HG02870 (cell line): Measurements from ENCODE around the gene CALN1.
"Not testable (repeated sequence)": the region's sequence is repeated elsewhere in the genome, so short reads cannot be mapped to it uniquely, and the experiment has no call there.

Experiments
- ATAC-seq: cut with Tn5 transposase; IDR thresholded peaks from one replicate; pipeline ENCODE4 v1.9.1; 2021; ENCODE audit warnings: mild to moderate bottlenecking, moderate library complexity; ENCODE audit not compliant: unreplicated experiment

Gene CALN1

GRCh38 chr7:71828361-71828760 lies 583.8 kb downstream of the CALN1 start:
- no peak for ATAC-seq

GRCh38 chr7:71826141-71826540 lies 586.0 kb downstream of the CALN1 start:
- no peak for ATAC-seq

- no peak for ATAC-seq
Observed at GRCh38 chr7:71824006-71824760, 588.0 kb downstream of the CALN1 start.

- not testable (repeated sequence) for ATAC-seq
Observed at GRCh38 chr7:71822406-71822805, 589.7 kb downstream of the CALN1 start.

GRCh38 chr7:71817916-71818315 lies 594.2 kb downstream of the CALN1 start:
- ATAC-seq = no peak

- ATAC-seq = no peak
Observed at GRCh38 chr7:71808115-71808514, 604.0 kb downstream of the CALN1 start.

GRCh38 chr7:71804256-71804655 lies 607.9 kb downstream of the CALN1 start:
- no peak for ATAC-seq

GRCh38 chr7:71801976-71802375 lies 610.2 kb downstream of the CALN1 start:
- no peak for ATAC-seq

GRCh38 chr7:71800321-71800720 lies 611.8 kb downstream of the CALN1 start:
- no peak for ATAC-seq

- ATAC-seq = no peak
Observed at GRCh38 chr7:71795410-71795809, 616.7 kb downstream of the CALN1 start.

- no peak for ATAC-seq
Observed at GRCh38 chr7:71793251-71793650, 618.9 kb downstream of the CALN1 start.

GRCh38 chr7:71787513-71787912 lies 624.6 kb downstream of the CALN1 start:
- no peak for ATAC-seq

GRCh38 chr7:71785216-71785615 lies 626.9 kb downstream of the CALN1 start:
- no peak for ATAC-seq

- no peak for ATAC-seq
Observed at GRCh38 chr7:71784781-71785180, 627.4 kb downstream of the CALN1 start.

- ATAC-seq = no peak
Observed at GRCh38 chr7:71784180-71784579, 628.0 kb downstream of the CALN1 start.

- ATAC-seq = no peak
Observed at GRCh38 chr7:71783779-71784178, 628.4 kb downstream of the CALN1 start.

- no peak for ATAC-seq
Observed at GRCh38 chr7:71782051-71782450, 630.1 kb downstream of the CALN1 start.

GRCh38 chr7:71780282-71780681 lies 631.9 kb downstream of the CALN1 start:
- ATAC-seq = no peak

GRCh38 chr7:71777278-71777677 lies 634.9 kb downstream of the CALN1 start:
- ATAC-seq = no peak

GRCh38 chr7:71776726-71777125 lies 635.4 kb downstream of the CALN1 start:
- ATAC-seq = no peak

- no peak for ATAC-seq
Observed at GRCh38 chr7:71775648-71776047, 636.5 kb downstream of the CALN1 start.

GRCh38 chr7:71772779-71773178 lies 639.4 kb downstream of the CALN1 start:
- ATAC-seq = no peak

GRCh38 chr7:71770269-71770907 lies 641.8 kb downstream of the CALN1 start:
- no peak for ATAC-seq
